ENCODE data around the gene MYADML2.

The MYADML2 gene

DNA sequence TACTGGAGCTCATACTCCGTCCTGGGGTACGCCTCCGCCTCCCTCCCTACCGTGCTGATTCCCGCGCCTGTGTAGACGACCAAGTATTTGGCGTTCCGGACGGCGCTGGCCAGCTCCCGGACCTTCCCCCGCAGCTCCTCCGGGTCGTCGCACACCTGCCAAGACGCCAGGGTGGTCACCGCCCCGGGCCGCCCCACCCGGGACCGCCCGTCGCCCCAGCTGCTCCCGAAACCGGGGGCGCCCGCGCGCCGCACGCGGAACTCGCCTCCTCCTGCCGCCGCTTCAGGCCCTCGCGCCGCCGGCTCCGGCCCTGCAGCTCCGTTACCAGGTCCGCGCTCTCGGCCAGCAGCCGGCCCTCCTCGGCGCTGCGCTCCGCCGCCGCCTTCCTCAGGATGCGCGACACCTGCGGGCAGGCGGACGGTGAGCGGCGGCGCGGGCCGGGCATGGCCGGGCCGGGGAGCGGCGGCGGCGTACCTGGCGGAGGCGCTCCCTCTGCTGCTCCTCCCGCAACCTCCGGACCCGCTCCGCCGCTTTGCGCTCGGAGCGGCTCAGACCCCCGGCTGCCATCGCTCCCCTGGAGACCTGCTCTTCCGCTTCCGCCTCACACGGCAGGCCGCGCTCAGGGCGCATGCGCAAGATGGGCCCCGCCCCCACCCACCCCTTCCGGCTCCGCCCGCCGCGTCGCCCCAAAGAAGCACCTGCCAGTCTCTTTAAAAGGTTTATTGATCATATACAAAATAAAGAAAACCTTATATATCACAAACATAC, 29.3 kb downstream of the MYADML2 start, which contains the start of gene SIRT7:
TSS of gene SIRT7 (minus strand) at position 612 of the 768 bp plus-strand sequence. CDS start at position 567, 45 bp downstream.
- TF ChIP-seq, protein P1, sequence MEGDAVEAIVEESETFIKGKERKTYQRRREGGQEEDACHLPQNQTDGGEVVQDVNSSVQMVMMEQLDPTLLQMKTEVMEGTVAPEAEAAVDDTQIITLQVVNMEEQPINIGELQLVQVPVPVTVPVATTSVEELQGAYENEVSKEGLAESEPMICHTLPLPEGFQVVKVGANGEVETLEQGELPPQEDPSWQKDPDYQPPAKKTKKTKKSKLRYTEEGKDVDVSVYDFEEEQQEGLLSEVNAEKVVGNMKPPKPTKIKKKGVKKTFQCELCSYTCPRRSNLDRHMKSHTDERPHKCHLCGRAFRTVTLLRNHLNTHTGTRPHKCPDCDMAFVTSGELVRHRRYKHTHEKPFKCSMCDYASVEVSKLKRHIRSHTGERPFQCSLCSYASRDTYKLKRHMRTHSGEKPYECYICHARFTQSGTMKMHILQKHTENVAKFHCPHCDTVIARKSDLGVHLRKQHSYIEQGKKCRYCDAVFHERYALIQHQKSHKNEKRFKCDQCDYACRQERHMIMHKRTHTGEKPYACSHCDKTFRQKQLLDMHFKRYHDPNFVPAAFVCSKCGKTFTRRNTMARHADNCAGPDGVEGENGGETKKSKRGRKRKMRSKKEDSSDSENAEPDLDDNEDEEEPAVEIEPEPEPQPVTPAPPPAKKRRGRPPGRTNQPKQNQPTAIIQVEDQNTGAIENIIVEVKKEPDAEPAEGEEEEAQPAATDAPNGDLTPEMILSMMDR (conservative IDR thresholded peaks at IDR 0.05; ENCODE audit: low read depth, low read length): no peak
- DNase-seq (ENCODE audit: low read depth): no peak
- peak within 1 kb of the TSS; percentile 76 for H3K4me3 ChIP-seq (ENCODE audit: low read length)

DNA sequence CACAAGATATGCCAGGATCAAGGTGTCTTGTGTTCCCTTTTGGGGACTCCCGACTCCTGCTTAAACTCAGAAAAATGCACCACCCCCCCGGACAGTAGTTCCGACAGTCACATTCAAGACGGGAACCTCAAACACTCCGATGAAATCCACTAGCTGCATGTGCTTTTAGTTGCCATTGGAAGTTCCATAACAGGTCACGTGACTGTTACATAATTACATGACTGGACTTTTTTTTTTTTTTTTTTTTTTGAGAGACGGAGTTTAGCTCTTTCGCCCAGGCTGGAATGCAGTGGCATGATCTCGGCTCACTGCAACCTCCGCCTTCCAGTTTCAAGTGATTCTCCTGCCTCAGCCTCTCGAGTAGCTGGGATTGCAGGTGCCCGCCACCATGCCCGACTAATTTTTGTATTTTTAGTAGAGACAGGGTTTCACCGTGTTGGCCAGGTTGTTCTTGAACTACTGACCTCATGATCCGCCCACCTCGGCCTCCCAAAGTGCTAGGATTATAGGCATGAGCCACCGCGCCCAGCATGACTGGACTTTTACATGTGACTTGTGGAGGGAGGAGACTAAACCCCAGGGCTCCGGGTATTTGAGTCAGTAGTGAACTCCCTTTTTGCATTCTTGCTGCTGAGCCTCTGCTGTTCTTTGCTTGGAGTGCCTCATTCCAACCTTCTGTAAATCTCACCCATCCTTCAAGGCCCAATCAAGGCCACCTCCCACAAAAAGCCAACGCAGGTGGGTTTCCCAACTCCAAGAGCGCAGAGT, 30.6 kb downstream of the MYADML2 start:
- DNase-seq (ENCODE audit: low read depth): peak; percentile 82
- TF ChIP-seq, protein P1 (conservative IDR thresholded peaks at IDR 0.05; ENCODE audit: low read depth, low read length): no peak

DNA sequence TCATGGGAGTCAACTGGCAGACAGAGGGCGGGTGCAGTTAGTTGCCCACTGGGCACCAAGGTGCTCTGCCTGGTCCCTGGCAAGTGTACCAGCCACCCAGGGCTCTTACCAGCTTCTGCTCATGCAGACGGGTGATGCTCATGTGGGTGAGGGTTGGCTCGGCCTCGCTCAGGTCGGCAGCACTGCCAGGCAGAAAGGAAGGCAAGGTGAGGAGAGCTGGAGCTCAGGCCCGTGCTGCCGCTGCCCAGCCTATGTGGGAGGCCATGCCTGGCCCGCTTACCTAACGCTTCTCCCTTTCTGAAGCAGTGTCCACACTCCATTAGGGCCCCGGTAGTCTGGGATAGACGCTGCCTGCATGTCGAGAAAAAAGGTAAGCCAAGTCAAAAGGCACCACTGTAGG, 31.7 kb downstream of the MYADML2 start:
- H3K4me3 ChIP-seq (ENCODE audit: low read length): no peak overlapping the region
- TF ChIP-seq, protein P1 (conservative IDR thresholded peaks at IDR 0.05; ENCODE audit: low read depth, low read length): no peak
- DNase-seq (ENCODE audit: low read depth): no peak

More for the DNA sequence above, 30.6 kb downstream of the MYADML2 start:
- H3K4me3 ChIP-seq (ENCODE audit: low read length): peak overlapping the region; percentile 76

DNA sequence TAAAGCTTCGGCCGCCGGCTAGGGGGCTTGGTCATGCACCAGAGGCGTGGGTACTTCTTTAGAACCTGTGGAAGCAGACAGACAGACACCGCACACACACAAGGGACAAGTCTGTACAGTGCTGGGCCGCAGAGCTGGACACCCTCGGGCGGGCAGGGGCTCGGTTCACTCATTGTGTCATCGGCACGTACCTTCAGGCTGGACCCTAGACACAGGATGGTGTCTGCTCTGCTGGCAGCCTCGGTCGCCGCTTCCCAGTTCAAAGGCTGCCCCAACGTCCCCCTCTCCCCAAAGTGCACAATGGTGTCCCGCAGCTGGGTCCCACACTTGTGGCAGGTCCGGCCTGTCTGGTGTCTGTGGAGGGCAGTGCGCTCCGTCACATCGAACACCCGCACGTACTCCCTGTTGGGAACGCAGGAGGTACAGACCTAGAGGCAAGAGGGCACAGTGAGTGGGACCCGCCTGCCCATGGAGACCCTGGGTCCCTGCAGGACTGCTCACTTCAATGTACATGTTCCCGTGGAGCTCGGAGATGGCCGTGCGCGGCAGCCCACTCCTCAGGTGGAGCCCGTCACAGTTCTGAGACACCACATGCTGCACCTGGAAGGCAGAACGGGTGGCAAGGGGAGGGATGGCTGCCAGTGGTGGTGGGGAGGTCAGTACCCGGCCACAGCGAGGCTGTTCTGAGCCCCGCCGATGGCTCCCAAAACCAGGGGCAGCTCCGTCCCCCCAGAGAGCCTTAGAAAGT, 32.8 kb downstream of the MYADML2 start:
- TF ChIP-seq, protein P1 (conservative IDR thresholded peaks at IDR 0.05; ENCODE audit: low read depth, low read length): no peak
- no peak for DNase-seq (ENCODE audit: low read depth)
- no peak overlapping the region for H3K4me3 ChIP-seq (ENCODE audit: low read length)

DNA sequence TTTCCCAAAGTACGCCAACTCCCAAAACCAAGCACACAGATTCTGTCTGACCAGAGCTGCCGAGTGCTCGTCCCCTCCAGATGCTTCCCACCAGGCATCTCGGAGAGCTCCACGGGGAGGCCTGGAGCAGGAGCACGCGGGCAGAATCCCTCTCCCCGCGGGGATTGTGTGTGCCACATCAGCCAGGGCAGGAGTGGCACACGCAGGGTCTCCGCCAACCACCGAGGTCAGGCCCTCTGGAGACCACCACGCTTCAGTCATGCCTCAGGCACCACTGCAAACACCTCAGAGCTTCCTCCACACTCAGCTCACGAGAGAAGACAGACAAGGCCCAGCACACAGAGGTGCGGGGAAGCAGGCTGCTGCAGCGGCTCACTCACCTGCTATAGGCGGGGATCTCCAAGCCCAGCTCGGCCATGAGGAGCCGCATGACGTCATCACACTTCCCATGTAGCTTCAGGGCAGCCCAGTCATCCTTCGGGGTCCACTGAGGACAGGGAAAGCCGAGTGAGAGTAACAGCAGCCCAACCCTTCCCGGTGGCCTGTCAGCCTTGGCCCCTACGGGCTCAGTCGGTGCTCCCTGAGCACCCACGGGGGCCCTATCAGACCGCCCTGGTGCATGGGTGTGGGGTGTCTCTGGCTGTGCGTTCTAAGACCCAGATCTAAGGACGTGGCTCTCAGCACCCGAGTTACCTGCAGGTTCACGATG, 33.5 kb downstream of the MYADML2 start:
- TF ChIP-seq, protein P1 (conservative IDR thresholded peaks at IDR 0.05; ENCODE audit: low read depth, low read length): no peak
- no peak for DNase-seq (ENCODE audit: low read depth)
- H3K4me3 ChIP-seq (ENCODE audit: low read length): no peak overlapping the region

DNA sequence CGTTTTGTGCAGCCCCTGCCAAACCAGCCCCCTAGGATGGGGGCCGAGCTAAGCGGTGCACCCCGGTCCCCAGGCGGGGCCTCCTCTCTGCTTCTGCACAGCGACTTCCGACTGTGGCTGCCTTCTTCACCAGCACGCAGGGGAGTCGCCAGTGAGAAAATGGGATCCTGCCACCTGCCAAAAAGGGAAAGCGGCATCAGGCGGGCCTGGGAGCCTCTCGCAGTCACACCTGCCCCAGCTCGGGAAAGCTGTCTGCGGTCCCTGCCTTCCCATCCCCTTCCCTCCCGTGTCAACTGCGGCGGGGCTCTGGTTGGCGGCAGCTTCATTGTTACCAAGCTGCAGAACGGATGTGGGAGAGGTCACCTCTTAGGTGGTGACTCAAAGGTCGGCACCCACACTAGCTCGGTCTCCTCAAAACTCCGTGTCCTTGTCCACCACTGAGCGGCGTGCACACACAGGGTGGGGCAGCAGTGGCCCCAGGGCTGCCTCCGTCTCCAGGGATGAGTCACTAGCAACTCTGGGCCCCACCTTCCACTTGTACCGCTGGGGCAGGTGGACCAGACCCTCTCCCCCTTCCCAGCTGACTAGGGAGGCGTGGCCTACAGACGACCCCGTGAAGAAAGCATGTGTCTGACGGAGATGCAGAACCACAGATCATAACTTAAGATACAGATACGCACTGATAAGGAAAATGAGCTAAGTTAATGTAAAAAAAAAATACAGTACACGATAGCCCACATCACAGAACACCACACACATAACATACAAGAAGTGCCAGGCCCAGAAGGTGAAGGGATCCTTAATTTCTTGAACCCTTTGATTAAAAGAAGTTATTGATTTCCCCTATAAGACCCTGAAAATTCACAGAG, 34.4 kb downstream of the MYADML2 start:
- H3K4me3 ChIP-seq (ENCODE audit: low read length): no peak overlapping the region
- TF ChIP-seq, protein P1 (conservative IDR thresholded peaks at IDR 0.05; ENCODE audit: low read depth, low read length): no peak
- DNase-seq (ENCODE audit: low read depth): no peak
